WI38 (cell line): ENCODE data around the gene UST.

Experiments
- H3K4me3 ChIP-seq: 2 replicates; pipeline ENCODE4 v1.5.1; 2011; ENCODE audit warnings: low read depth, mild to moderate bottlenecking, control low read depth, low read length
- TF ChIP-seq, protein P1 (sequence below): IDR thresholded peaks from 2 replicates; pipeline ENCODE4 v1.5.1; 2012; ENCODE audit warnings: low read depth, mild to moderate bottlenecking, control low read depth, low read length

Gene UST

DNA sequence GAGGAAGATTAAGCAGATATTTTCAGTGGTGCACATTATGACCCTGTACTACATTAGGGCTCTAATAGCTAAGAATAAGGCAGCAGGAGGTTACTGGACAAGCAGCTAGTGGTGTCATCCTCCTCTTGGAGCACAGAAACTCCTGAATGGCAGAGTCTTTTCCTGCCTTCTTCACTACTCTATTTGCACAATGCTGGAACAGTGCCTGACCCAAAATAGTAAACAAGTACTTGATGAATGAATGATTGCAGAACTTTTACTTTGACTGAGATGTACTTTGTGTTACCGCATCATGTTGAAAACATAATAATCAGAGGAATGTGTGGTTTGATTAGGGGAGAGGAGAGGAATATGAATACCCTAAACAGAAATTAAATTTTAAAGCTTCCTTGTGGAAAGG lies 30.0 kb upstream of the UST start:
- TF ChIP-seq, protein P1, sequence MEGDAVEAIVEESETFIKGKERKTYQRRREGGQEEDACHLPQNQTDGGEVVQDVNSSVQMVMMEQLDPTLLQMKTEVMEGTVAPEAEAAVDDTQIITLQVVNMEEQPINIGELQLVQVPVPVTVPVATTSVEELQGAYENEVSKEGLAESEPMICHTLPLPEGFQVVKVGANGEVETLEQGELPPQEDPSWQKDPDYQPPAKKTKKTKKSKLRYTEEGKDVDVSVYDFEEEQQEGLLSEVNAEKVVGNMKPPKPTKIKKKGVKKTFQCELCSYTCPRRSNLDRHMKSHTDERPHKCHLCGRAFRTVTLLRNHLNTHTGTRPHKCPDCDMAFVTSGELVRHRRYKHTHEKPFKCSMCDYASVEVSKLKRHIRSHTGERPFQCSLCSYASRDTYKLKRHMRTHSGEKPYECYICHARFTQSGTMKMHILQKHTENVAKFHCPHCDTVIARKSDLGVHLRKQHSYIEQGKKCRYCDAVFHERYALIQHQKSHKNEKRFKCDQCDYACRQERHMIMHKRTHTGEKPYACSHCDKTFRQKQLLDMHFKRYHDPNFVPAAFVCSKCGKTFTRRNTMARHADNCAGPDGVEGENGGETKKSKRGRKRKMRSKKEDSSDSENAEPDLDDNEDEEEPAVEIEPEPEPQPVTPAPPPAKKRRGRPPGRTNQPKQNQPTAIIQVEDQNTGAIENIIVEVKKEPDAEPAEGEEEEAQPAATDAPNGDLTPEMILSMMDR = no peak

DNA sequence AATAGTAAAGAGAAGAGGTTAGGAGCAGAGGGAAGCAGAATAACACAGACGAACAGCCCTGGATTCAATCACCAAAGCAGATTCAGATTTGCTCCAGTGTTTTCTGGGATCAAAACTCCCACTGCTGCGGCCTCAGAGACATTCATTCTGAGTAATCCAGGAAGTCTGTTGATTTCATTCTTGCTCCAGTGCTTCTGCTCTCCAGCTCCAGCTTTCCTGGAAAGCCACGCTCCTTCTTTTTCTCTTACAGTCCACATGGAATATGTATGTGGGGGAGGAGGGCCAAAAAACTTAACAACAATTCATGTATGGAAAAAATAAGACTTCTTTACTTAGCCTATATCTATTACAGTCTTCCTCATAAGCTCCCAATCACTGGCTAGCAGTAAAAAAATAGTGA lies 26.4 kb upstream of the UST start:
- no peak overlapping the region for H3K4me3 ChIP-seq
- TF ChIP-seq, protein P1 = no peak

More for the DNA sequence above, 30.0 kb upstream of the UST start:
- no peak overlapping the region for H3K4me3 ChIP-seq

DNA sequence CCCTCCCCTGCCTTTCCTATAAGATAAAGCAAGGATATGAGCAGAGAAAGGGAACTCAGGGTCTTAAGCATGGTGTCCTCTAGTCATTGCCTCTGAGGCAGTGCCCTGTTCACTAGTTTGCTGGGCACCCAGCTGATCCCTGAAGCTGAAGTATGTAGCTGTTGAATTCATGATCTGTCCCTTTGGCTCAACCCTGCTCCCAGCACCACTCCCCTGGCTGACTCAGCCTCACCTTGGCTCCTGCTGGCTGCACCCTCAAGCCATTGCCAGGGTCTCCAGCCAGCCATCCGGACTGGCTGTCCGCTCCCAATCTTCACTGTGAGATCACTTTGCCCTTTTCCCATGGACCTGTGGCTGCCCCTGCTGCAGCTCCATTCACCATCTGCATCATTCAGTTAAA lies 25.9 kb upstream of the UST start:
- H3K4me3 ChIP-seq = no peak overlapping the region
- TF ChIP-seq, protein P1 = no peak

DNA sequence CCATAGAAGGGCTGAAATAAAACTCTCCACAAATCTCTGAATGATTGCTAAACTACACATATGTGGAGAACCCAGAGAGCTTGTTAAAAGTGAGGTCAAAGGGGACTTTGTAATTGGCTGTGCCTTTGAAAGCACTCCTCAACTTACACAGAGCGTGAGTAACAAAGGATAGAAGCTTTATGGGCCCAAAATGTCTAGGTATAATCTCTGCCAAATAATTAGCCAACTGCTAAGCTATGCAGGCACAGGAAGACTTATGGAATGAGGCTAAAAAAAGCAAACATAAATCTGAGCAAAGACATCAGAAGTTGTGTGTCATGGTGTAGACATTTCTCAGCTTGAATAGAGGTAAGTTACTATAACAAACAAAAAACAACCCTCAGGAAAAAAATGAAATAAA lies 23.3 kb upstream of the UST start:
- H3K4me3 ChIP-seq = no peak overlapping the region

DNA sequence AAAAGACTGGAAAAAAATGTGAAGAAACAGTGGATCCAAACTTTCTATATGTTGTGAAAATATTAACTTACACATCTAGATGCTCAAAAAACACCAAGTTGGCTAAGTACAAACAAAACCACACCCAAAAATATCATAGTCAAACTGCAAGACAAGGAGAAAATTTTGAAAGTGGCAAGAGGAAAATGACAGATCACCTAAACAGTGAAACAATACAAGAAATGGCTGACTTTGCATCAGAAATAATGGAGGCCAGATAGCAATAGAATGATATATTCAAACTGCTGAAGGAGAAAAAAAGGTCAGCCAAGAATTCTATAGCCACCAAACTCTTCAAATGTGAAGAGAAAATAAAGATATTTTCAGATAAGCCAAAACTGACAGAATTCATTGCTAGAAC lies 22.4 kb upstream of the UST start:
- no peak overlapping the region for H3K4me3 ChIP-seq
- TF ChIP-seq, protein P1 = no peak

More for the DNA sequence above, 23.3 kb upstream of the UST start:
- TF ChIP-seq, protein P1 = no peak

DNA sequence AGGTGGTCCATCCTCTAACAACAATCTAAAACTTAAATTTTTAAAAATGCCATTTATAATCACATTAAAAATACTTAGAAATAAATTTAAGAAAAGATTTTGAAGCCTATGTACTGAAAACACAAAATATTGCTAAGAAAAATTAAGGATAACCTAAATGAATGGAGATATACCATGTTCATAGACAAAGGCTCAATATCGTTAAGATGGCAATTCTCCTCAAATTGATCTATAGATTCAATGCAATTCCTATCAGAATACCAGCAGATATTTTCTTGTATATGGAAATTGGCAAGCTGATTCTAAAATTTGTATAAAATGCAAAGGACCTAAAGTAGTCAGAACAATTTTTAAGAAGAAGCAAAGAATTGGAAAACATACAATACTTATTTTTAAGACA lies 19.7 kb upstream of the UST start:
- TF ChIP-seq, protein P1 = no peak
- H3K4me3 ChIP-seq = no peak overlapping the region

DNA sequence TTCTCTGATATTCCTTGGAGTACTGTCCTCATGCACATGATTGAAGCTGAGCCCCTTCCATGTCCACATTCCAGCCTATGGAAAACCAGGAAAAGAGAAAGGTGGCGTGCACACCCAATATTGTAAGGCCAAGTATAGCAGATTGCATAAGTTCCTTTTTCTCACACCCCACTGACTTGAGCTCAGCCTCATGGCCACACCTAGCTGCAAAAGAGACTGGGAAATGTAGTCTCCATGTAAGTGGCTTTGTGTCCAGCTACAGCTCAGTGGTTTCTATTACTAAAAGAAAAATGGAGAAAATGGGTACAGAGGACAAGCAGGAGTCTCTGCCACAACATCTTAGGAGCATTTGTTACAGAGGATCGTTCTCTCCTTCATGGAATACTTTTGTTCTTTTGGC lies 10.8 kb upstream of the UST start:
- H3K4me3 ChIP-seq = no peak overlapping the region
- TF ChIP-seq, protein P1 = no peak
